ENCODE results near the gene SMIM41.
A peak's percentile ranks its signal among the peaks of the same experiment; 100 is the strongest.

SMIM41 gene

GRCh38 chr12:52079576-52080402 is at the start of gene SMIM41:
Gene SMIM41, plus strand, starts transcription at chr12:52079704. Its CDS starts 76 bp downstream, at chr12:52079780.
- no peaks in the 10 kb centered on the region for H3K27me3 Mint-ChIP-seq

GRCh38 chr12:52032446-52032803 is 47.1 kb upstream of the SMIM41 start:
- no peaks in the 10 kb centered on the region for H3K27me3 Mint-ChIP-seq
- H3K27ac Mint-ChIP-seq, result peak overlapping the region; percentile 55
- peaks cover 38% of the 10 kb centered on the region for H3K4me1 Mint-ChIP-seq (ENCODE audit: low read depth)
- H3K9me3 Mint-ChIP-seq (ENCODE audit: low read depth), result no peaks in the 10 kb centered on the region
- H3K36me3 Mint-ChIP-seq, result no peaks in the 10 kb centered on the region
- peak overlapping the region; percentile 77 for H3K4me3 Mint-ChIP-seq

More at GRCh38 chr12:52079576-52080402, at the start of gene SMIM41:
- Mint-ChIP-seq H3K9me3 (ENCODE audit: low read depth) (no peaks in the 10 kb centered on the region), H3K4me3 (no peak within 1 kb of the TSS), H3K4me1 (ENCODE audit: low read depth) (peaks cover 12% of the 10 kb centered on the region), H3K27ac (peak within 1 kb of the TSS; percentile 46), H3K36me3 (peaks cover 2% of the 10 kb centered on the region)

GRCh38 chr12:52032804-52033445 is 46.6 kb upstream of the SMIM41 start:
- Mint-ChIP-seq H3K27ac (peak overlapping the region; percentile 75), H3K27me3 (no peaks in the 10 kb centered on the region), H3K4me1 (ENCODE audit: low read depth) (peaks cover 39% of the 10 kb centered on the region), H3K9me3 (ENCODE audit: low read depth) (no peaks in the 10 kb centered on the region), H3K4me3 (peak overlapping the region; percentile 85), H3K36me3 (no peaks in the 10 kb centered on the region)

- Mint-ChIP-seq H3K36me3 (no peaks in the 10 kb centered on the region), H3K27ac (peak overlapping the region; percentile 75), H3K4me1 (ENCODE audit: low read depth) (peaks cover 45% of the 10 kb centered on the region), H3K27me3 (no peaks in the 10 kb centered on the region), H3K4me3 (peak overlapping the region; percentile 85), H3K9me3 (ENCODE audit: low read depth) (no peaks in the 10 kb centered on the region)
These were observed 45.9 kb upstream of the SMIM41 start for GRCh38 chr12:52033446-52034140.

GRCh38 chr12:52035190-52035589 is 44.3 kb upstream of the SMIM41 start:
- no peak overlapping the region for H3K27ac Mint-ChIP-seq
- no peaks in the 10 kb centered on the region for H3K9me3 Mint-ChIP-seq (ENCODE audit: low read depth)
- H3K4me1 Mint-ChIP-seq (ENCODE audit: low read depth), result peaks cover 59% of the 10 kb centered on the region
- H3K4me3 Mint-ChIP-seq, result no peak overlapping the region
- H3K27me3 Mint-ChIP-seq, result no peaks in the 10 kb centered on the region
- no peaks in the 10 kb centered on the region for H3K36me3 Mint-ChIP-seq

- H3K4me3 Mint-ChIP-seq, result peak overlapping the region; percentile 79
- no peak overlapping the region for H3K27ac Mint-ChIP-seq
- no peaks in the 10 kb centered on the region for H3K27me3 Mint-ChIP-seq
- no peaks in the 10 kb centered on the region for H3K36me3 Mint-ChIP-seq
- no peaks in the 10 kb centered on the region for H3K9me3 Mint-ChIP-seq (ENCODE audit: low read depth)
- H3K4me1 Mint-ChIP-seq (ENCODE audit: low read depth), result peaks cover 67% of the 10 kb centered on the region
These were observed 43.6 kb upstream of the SMIM41 start for GRCh38 chr12:52035926-52036325.

GRCh38 chr12:52036587-52037171 is 42.8 kb upstream of the SMIM41 start:
- H3K27me3 Mint-ChIP-seq, result no peaks in the 10 kb centered on the region
- no peak overlapping the region for H3K27ac Mint-ChIP-seq
- no peaks in the 10 kb centered on the region for H3K9me3 Mint-ChIP-seq (ENCODE audit: low read depth)
- peaks cover 73% of the 10 kb centered on the region for H3K4me1 Mint-ChIP-seq (ENCODE audit: low read depth)
- peak overlapping the region; percentile 79 for H3K4me3 Mint-ChIP-seq
- H3K36me3 Mint-ChIP-seq, result no peaks in the 10 kb centered on the region

- Mint-ChIP-seq H3K4me3 (peak overlapping the region; percentile 83), H3K4me1 (ENCODE audit: low read depth) (peaks cover 75% of the 10 kb centered on the region), H3K27me3 (no peaks in the 10 kb centered on the region)
These were observed 42.1 kb upstream of the SMIM41 start for GRCh38 chr12:52037248-52037861.

GRCh38 chr12:52038447-52038846 is 41.1 kb upstream of the SMIM41 start:
- Mint-ChIP-seq H3K4me1 (ENCODE audit: low read depth) (peaks cover 71% of the 10 kb centered on the region), H3K27ac (peak overlapping the region; percentile 30), H3K9me3 (ENCODE audit: low read depth) (no peaks in the 10 kb centered on the region), H3K36me3 (no peaks in the 10 kb centered on the region), H3K4me3 (peak overlapping the region; percentile 83), H3K27me3 (no peaks in the 10 kb centered on the region)

More at GRCh38 chr12:52037248-52037861, 42.1 kb upstream of the SMIM41 start:
- no peaks in the 10 kb centered on the region for H3K36me3 Mint-ChIP-seq
- no peaks in the 10 kb centered on the region for H3K9me3 Mint-ChIP-seq (ENCODE audit: low read depth)
- H3K27ac Mint-ChIP-seq, result no peak overlapping the region

- no peaks in the 10 kb centered on the region for H3K27me3 Mint-ChIP-seq
- H3K9me3 Mint-ChIP-seq (ENCODE audit: low read depth), result no peaks in the 10 kb centered on the region
- H3K4me1 Mint-ChIP-seq (ENCODE audit: low read depth), result peaks cover 58% of the 10 kb centered on the region
- H3K27ac Mint-ChIP-seq, result no peak overlapping the region
- peak overlapping the region; percentile 20 for H3K4me3 Mint-ChIP-seq
- H3K36me3 Mint-ChIP-seq, result no peaks in the 10 kb centered on the region
These were observed 38.5 kb upstream of the SMIM41 start for GRCh38 chr12:52041035-52041434.

- H3K27me3 Mint-ChIP-seq, result no peaks in the 10 kb centered on the region
- H3K27ac Mint-ChIP-seq, result peak overlapping the region; percentile 54
- peak overlapping the region; percentile 78 for H3K4me3 Mint-ChIP-seq
- H3K36me3 Mint-ChIP-seq, result no peaks in the 10 kb centered on the region
- H3K9me3 Mint-ChIP-seq (ENCODE audit: low read depth), result no peaks in the 10 kb centered on the region
- H3K4me1 Mint-ChIP-seq (ENCODE audit: low read depth), result peaks cover 54% of the 10 kb centered on the region
These were observed 37.8 kb upstream of the SMIM41 start for GRCh38 chr12:52041695-52042123.

GRCh38 chr12:52042706-52043385 is 36.7 kb upstream of the SMIM41 start:
- peaks cover 54% of the 10 kb centered on the region for H3K4me1 Mint-ChIP-seq (ENCODE audit: low read depth)
- H3K27me3 Mint-ChIP-seq, result no peaks in the 10 kb centered on the region
- H3K4me3 Mint-ChIP-seq, result peak overlapping the region; percentile 78
- H3K27ac Mint-ChIP-seq, result peak overlapping the region; percentile 22
- H3K36me3 Mint-ChIP-seq, result no peaks in the 10 kb centered on the region
- H3K9me3 Mint-ChIP-seq (ENCODE audit: low read depth), result no peaks in the 10 kb centered on the region

- Mint-ChIP-seq H3K9me3 (ENCODE audit: low read depth) (no peaks in the 10 kb centered on the region), H3K4me3 (no peak overlapping the region), H3K27me3 (no peaks in the 10 kb centered on the region), H3K4me1 (ENCODE audit: low read depth) (peaks cover 49% of the 10 kb centered on the region), H3K36me3 (no peaks in the 10 kb centered on the region), H3K27ac (peak overlapping the region; percentile 22)
These were observed 35.9 kb upstream of the SMIM41 start for GRCh38 chr12:52043386-52044212.

Data from activated naive CD8-positive, alpha-beta T cell (primary cell).